ENCODE data around the gene AHCYL2.

AHCYL2 gene

GRCh38 chr7:129231666-129232065, 6.8 kb downstream of the AHCYL2 start:
- TF ChIP-seq CTCF (IDR thresholded peaks at IDR 0.05; ENCODE audit: insufficient read depth, low read depth, low read length, missing control alignments), result no peak
- no peak overlapping the region for H3K4me3 ChIP-seq (ENCODE audit: low read depth, low read length)
- DNase-seq (ENCODE audit: low read depth), result no peak

DNA sequence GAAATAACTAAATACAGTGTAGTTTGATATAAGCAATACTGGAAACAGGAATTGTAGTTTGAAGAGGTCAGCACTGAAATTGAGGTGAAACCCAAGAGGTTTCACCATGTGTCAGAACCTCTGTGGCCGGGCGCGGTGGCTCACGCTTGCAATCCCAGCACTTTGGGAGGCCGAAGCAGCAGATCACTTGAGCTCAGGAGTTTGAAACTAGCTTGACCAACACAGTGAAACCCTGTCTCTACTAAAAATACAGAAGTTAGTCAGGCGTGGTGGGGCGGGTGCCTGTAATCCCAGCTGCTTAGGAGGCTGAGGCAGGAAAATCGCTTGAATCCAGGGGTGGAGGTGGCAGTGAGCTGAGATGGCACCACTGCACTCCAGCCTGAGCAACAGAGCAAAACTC, 13.7 kb downstream of the AHCYL2 start:
- H3K4me3 ChIP-seq (ENCODE audit: low read depth, low read length), result no peak overlapping the region
- no peak for TF ChIP-seq CTCF (IDR thresholded peaks at IDR 0.05; ENCODE audit: insufficient read depth, low read depth, low read length, missing control alignments)

GRCh38 chr7:129240119-129240820, 15.4 kb downstream of the AHCYL2 start:
- no peak overlapping the region for H3K4me3 ChIP-seq (ENCODE audit: low read depth, low read length)
- no peak for TF ChIP-seq CTCF (IDR thresholded peaks at IDR 0.05; ENCODE audit: insufficient read depth, low read depth, low read length, missing control alignments)
- no peak for DNase-seq (ENCODE audit: low read depth)

More for the DNA sequence above, 13.7 kb downstream of the AHCYL2 start:
- peak; percentile 74 for DNase-seq (ENCODE audit: low read depth)

- no peak for TF ChIP-seq CTCF (IDR thresholded peaks at IDR 0.05; ENCODE audit: insufficient read depth, low read depth, low read length, missing control alignments)
- no peak overlapping the region for H3K4me3 ChIP-seq (ENCODE audit: low read depth, low read length)
- DNase-seq (ENCODE audit: low read depth), result no peak
These were observed 19.4 kb downstream of the AHCYL2 start for GRCh38 chr7:129244220-129244619.

DNA sequence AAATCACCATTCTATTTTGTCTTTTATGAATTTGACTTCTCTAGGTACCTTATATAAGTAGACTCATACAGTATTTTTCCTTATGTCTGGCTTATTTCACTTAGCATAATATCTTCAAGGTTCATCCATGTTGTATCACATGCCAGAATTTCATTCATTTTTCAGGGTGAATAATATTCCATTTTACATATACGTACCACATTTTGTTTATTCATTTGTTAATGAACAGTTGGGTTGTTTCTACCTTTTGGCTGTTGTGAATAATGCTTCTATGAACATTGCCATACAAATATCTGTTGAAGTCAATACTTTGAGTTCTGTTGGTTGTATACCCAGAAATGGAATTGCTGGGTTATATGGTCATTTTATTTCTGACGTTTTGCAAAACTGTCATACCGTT, 20.7 kb downstream of the AHCYL2 start:
- no peak for DNase-seq (ENCODE audit: low read depth)
- no peak overlapping the region for H3K4me3 ChIP-seq (ENCODE audit: low read depth, low read length)
- TF ChIP-seq CTCF (IDR thresholded peaks at IDR 0.05; ENCODE audit: insufficient read depth, low read depth, low read length, missing control alignments), result no peak

DNA sequence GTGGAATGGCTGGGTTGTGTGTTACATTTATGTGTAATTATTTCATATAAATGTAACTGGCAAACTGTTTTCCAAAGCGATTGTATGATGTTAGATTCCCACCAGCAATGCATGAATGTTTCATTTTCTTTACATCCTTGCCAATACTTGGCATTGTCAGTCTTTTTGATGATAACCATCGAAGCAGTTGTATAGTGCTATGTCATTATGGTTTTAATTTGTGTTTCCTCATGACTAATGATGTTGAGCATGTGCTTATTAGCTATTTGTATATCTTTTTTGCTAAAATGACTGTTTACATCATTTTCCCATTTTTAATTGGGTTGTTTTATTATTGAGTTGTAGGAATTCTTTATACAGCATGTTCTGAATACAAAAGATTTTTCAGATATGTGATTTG, 22.3 kb downstream of the AHCYL2 start:
- no peak overlapping the region for H3K4me3 ChIP-seq (ENCODE audit: low read depth, low read length)
- no peak for DNase-seq (ENCODE audit: low read depth)

More for the DNA sequence above, 22.3 kb downstream of the AHCYL2 start:
- TF ChIP-seq CTCF (IDR thresholded peaks at IDR 0.05; ENCODE audit: insufficient read depth, low read depth, low read length, missing control alignments), result no peak

All from GM12865 (cell line).